Activated CD4-positive, alpha-beta T cell treated with anti-CD3 and anti-CD28 coated beads, Interleukin-2, Interleukin-4, amounts not matched to agents 100 ng/mL and 50 ng/mL, durations not matched to agents 16 hours and 8 hours (primary cell): Measurements from ENCODE around the gene SLC6A16.
"Not testable (repeated sequence)": the region's sequence is repeated elsewhere in the genome, so short reads cannot be mapped to it uniquely, and the experiment has no call there.

Experiments
- DNase-seq: peaks from one replicate; pipeline ENCODE4 v3.0.0-alpha.2; 2020; ENCODE audit warnings: low spot score

The SLC6A16 gene

DNA sequence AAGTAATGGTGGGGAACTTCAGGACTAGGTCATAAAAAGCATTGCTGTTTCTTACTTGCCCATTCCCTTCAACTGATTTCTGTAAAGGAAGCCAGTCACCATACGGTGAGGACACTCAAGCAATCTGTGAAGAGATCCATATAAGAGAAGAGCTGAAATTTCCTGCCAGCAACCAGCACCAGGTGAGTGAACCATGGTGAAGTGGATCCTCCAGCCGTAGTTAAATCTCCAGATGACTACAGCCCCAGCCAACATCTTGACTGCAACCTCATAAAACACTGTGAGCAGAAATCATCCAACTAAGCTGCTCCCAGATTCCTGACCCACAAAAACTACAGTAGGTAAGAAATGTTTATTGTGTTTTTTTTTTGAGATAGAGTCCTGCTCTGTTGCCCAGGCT is 3.8 kb upstream of the SLC6A16 start:
- DNase-seq: no peak

DNA sequence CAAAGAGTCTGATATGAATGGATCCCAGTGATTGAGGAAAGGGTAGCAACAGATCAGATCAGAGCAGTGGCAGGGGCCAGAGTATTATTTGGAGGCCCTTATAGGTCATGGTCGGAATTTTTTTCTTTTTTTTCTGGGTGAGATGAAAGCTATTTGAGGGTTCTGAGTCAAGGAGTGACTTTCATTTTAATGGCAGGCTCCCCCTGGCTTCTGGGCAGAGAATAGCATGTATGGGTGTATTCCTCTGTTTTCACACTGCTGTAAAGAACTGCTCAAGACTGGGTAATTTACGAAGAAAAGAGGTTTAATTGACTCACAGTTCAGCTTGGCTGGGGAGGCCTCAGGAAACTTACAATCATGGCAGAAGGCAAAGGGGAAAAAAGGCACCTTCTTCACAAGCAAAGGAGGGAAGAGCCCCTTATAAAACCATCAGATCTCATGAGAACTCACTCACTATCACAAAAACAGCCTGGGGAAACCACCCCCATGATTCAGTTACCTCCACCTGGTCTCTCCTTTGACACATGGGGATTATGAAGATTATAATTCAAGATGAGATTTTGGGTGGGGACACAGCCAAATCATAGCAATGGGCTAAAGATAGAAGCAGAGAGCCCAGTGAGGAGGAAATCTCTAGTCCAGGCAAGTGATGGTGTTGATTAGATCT is 3.0 kb upstream of the SLC6A16 start:
- DNase-seq: peak; percentile 55

DNA sequence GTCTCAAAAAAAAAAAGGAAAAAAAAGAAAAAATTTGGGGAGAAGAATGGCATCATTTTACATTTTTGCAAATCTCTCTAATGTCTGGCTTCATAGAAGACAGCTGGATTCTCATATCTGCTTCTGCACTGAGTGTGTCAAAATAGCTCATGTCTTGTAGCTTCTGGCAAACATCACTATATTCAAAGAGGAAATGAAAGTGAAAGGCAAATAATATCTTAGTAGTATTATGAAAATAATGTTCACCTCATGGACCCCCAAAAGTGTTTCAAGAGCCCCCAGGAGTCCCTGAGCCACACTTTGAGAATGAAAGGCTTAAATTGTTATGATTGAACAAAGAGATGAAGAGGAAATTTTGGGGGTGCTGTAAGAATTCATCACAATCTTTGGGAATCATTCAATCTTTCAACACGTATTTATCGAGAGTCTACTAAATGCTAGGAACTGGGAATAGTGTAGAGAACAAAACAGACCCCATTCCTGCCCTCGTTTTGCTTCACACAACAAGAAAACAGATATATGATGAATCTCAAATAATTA is 1.2 kb upstream of the SLC6A16 start:
- DNase-seq: no peak

DNA sequence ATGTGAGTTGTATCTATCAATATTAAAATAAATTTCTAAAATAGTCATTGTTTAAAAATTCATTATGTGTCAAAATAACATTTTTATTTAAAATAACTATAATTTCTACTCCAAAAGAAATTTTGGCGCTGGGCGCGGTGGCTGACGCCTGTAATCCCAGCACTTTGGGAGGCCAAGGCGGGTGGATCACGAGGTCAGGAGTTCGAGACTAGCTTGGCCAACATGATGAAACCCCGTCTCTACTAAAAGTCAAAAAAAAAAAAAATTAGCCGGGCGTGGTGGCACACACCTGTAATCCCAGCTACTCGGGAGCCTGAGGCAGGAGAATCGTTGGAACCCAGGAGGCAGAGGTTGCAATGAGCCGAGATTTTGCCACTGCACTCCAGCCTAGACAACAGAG is 765 bp upstream of the SLC6A16 start:
- not testable (repeated sequence) for DNase-seq

DNA sequence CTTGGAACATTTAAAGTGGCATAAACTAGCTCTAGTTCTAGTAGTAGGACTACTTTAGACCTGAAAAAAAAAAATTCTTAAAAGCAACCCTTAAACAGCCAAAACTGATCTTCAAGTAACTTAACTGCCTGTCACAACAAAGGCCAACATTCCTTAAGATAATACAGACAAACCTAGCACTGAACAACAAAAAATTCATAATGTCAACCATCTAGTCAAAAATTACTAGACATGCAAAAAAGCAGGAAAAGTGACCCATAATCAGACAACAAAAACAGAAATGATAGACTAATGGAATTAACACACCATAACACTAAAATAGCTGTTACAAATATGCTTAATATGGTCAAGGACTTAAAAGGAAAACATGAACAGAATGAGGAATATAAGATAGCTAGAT is 6.7 kb downstream of the SLC6A16 start:
- no peak for DNase-seq

DNA sequence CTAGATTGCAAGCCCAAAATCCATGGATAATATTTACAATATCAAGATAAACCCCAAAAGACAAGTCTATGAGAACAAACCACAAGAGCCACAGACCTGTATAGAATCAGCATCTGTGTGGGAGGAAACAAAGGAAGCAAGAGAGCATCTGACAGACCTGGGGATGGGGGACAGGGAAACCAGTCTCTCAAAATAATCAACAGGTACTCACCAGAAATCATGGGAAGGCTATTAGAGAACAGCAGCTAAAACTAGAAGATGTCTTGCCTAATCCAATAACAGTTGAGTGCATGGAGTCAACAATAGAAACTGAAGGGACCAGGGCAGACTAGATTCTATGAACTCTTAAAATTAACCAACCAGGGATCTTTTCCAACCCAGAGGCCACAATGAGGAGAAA is 8.7 kb downstream of the SLC6A16 start:
- no peak for DNase-seq

DNA sequence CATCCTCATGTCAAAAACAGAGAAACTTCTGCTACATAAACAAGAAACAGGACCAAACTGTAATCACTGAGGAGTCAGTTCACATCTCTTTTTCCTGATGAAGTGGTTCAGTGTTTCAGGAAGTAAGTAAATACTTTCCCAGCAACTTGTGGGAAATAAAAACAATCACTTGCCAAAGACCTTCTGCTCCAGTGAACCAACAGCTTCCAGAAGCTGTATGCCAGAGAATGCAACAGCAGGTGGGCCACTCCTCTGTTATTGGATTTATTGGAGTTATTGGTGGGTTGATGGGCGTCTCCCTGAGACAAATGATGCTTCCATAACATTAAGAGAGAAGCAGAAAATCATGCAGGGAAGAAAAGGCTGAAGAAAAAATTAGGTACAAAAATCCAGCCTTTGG is 9.9 kb downstream of the SLC6A16 start:
- no peak for DNase-seq

DNA sequence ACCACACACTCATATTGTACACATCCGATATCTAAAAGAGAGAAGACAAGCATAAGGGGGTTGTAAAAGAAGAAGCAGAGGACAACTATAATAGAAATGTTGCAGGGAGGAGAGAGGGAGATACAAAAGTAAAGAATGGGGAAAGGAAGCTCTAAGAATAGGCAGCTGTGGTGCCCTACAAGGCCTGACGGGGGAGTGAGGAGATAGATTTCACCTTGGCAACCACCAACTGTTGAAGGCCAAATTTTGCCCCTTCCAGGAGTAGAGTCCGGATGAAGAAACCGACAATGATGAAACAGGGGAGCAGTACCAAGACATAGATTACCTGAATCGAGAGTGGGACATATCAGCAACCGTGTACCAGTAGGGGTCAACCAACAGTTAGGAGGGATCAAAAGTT is 15.9 kb downstream of the SLC6A16 start:
- no peak for DNase-seq

DNA sequence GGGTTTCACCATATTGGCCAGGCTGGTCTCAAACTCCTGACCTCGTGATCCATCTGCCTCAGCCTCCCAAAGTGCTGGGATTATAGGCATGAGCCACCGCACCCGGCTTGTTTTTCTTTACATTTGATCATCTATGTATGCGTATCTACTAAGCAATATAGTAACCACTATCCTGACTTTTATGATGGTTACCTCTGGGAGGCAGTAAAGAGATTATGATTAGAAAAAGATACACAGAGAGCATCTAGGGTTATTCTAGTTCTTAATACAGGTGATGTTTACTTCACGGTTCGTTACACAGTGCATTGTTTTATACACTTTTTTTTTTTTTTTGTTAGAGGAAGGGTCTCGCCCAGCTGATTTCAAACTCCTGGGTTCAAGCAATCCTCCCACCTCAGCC is 18.3 kb downstream of the SLC6A16 start:
- not testable (repeated sequence) for DNase-seq

DNA sequence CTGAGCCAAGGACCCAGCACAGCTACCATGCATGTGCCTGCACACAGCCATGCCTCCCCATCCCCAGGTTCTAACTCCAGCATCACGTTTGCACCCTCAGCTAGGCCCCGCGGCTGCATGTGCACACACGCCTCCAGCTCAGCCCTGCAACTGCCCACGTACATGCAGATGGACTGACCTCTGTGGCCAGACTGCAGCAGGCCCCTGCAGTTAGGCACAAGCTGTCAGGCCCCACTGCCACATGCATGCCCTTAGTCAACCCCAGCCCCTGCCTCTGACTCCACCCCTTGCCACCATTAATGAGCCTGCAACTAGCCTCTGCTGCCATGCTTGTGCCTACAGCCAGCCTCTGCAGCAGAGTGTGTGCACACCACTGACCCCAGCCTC is 23.1 kb downstream of the SLC6A16 start:
- no peak for DNase-seq

DNA sequence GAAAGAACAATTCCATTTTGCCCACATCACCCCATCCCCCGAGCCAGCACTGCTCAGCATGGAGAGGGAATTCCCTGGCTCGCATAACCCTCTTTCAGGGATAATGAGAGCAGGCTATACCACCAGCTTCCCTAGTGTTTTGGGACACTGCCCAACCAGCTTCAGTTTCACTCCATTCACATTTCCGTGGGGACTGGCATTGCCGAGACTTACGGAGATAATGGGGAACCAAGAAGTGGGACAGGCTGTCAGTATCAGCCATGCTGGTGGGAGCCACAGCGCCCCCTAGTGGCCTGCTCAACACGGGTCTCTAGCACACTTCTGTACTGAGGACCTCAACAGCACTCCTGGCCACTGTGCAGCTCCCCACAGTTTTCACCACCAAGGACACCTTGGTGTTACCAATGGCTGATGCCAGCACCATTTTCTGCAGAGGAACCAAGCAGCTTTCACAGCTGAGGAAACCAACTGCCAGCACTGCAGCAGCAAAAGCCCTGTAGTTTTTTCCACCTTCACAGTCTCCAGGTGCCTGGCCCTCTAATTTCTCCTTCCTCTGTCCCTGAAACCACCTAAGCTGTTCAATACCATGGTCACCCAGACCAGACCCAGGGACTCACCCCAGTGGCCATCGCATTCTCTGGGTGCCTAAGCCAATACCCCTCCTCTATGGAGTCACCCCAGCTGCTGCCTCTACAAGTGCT is 23.7 kb downstream of the SLC6A16 start:
- peak; percentile 80 for DNase-seq

DNA sequence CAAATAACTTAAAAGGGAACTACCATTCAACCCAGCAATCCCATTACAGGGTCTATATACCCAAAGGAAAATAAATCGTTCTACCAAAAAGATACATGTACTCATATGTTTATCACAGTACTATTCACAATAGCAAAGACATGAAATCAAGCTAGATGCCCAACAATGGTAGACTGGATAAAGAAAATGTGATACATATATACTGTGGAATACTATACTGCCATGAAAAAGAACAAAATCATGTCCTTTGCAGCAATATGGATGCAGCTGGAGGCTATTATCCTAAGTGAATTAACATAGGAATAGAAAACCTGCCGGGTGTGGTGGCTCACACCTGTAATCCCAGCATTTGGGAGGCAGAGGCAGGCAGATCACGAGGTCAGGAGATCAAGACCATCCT is 26.3 kb downstream of the SLC6A16 start:
- DNase-seq: not testable (repeated sequence)

DNA sequence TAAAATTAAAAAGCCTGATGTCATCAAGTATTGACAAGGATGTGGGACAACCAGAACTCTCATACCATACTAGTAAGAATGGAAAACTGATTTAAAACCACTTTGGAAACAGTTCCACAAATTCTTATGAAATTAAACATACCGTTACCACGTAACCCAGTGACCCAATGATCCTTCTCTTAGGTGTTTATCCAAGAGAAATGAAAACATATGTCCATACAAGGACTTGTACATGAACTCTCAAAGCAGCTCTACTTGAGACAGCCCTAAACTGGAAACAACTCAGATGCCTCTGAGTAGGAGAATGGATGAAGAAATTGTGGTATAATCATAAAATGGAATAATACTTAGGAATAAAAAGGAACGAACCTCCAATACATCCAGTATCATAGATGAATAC is 27.6 kb downstream of the SLC6A16 start:
- DNase-seq: no peak

DNA sequence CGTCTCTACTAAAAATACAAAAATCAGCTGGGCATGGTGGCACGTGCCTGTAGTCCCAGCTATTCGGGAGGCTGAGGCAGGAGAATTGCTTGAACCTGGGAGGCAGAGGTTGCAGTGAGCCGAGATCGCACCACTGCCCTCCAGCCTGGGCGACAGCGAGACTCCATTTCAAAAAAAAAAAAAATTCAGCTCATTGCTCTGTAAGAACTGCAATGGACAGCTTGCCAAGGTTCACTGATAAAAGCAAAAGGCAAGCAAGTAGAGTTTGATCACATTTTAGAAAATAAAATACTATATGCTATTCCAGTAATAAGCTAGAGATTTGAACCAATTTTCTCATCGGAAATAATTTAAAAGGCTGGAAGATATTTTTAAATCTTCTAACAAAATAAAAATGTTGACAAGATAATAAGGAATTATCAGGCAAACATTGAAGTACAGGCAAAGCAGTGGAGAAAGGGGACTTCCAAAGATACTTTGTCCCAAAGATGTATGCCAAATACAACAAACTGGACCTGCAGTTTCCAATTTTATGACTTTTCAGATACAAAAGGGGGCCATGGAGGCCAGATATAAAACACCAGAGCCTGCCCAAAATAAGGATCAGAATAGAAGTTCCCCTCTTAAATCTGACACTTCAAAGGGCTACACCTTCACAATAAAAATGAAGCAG is 29.6 kb downstream of the SLC6A16 start:
- no peak for DNase-seq

DNA sequence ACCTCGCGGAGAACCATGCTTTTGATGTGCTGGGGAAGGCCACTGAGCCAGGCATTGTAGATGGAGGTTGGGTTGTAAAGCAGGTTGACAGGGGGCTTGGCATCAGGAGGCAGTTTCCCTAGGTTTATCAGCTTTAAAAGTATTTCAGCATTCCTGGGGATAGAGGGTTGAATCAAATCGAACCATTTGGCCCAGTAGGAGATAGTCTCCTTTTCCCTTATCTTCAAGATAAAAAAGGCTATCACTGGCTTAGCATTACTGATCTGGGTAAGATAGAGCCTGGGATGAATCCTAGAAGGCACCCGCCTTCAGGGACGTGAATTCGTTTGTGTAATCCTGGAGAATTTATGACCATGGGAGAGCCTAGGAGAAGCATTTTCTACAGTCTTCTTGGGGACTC is 30.6 kb downstream of the SLC6A16 start:
- no peak for DNase-seq

DNA sequence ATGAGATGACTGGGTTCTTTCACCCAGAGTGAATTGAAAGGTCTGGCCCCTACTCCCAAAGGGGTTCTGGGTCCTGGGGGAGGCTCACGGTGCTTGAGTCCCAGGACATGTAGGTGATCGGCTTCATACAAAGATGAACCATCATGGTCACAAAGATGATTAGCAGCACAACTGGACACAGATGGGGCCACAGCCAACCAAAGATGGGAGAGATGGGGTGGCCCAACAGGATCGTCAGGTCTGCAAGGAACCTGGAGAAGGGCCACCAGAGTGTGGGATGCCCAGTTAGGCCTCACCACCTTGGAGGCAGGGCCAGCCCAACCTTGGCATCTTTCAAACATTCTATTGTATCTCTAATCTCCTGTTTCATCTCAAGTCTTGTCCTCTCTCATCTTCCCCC is 34.5 kb downstream of the SLC6A16 start:
- DNase-seq: no peak

DNA sequence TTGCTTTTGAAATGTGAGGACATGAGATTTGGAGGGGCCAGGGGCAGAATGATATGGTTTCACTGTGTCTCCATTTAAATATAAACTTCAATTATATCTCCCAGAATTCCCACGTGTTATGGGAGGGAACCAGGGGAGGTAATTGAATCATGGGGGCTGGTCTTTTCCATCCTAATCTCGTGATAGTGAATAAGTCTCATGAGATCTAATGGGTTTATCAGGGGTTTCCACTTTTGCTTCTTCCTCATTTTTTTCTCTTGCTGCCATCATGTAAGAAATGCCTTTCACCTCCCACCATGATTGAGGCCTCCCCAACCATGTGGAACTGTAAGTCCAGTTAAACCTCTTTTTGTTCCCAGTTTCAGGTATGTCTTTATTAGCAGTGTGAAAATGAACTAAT is 35.7 kb downstream of the SLC6A16 start:
- DNase-seq: not testable (repeated sequence)

DNA sequence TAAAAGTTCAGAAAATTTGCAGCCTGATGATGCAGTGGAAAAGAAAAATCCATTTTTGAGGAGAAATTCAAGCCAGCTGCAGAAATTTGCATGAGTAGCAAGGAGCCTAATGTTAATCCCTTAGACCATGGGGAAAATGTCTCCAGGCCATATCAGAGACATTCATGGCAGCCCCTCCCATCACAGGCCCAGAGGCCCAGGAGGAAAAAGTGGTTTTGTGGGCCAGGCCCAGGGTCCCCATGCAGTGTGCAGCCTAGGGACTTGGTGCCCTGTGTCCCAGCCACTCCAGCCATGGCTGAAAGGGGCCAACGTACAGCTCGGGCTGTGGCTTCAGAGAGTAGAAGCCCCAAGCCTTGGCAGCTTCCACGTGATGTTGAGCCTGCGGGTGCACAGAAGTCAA is 36.8 kb downstream of the SLC6A16 start:
- not testable (repeated sequence) for DNase-seq

DNA sequence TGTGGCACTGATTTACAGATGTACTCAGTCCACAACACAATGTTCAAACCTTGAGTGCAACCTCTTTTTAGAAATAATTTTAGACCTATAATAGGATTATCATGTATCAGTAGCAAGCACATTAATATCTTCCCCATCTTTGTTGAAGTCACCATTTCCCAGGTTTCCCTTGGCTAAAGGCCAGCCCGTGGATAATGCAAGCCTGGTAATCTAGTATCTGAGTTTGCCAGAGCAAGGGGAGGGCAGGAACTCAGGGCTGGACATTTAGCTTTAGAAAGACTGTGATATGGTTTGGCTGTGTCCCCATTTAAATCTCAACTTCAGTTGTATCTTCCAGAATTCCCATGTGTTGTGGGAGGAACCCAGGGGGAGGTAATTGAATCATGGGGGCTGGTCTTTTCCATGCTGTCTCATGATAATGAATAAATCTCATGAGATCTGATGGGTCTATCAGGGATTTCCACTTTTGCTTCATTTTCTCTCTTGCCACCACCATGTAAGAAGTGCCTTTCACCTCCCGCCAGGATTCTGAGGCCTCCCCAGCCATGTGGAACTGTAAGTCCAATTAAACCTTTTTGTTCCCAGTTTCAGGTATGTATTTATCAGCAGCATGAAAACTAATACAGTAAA is 37.7 kb downstream of the SLC6A16 start:
- no peak for DNase-seq

DNA sequence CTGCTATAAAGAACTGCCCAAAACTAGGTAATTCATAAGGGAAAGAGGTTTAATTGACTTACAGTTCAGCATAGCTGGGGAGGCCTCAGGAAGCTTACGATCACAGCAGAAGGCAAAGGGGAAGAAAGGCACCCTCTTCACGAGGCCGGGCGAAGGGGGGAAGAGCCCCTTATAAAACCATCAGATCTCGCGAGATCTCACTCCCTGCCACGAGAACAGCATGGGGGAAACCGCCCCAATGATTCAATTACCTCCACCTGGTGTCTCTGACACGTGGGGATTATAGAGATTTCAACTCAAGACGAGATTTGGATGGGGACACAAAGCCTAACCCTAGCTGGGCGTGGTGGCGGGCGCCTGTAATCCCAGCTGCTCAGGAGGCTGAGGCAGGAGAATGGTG is 42.8 kb downstream of the SLC6A16 start:
- no peak for DNase-seq

DNA sequence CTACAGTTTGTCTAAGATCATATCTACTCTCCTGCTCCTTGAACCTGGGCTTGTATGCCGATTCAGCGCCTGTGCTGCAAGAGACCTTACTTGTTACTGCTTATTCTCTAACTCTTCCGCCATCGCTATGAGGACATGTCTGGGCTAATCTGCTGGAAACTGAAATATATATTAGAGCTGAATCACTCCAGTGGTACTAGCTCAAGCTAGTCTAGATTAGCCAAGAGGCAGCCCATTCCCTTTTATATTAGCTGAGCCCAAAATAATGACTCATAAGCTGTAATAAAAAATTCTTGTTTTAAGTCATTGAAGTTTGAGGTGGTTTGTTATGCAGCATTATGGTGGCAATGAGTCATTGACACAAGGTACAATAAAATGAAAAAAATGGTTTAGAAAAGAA is 52.8 kb downstream of the SLC6A16 start:
- peak; percentile 8 for DNase-seq

DNA sequence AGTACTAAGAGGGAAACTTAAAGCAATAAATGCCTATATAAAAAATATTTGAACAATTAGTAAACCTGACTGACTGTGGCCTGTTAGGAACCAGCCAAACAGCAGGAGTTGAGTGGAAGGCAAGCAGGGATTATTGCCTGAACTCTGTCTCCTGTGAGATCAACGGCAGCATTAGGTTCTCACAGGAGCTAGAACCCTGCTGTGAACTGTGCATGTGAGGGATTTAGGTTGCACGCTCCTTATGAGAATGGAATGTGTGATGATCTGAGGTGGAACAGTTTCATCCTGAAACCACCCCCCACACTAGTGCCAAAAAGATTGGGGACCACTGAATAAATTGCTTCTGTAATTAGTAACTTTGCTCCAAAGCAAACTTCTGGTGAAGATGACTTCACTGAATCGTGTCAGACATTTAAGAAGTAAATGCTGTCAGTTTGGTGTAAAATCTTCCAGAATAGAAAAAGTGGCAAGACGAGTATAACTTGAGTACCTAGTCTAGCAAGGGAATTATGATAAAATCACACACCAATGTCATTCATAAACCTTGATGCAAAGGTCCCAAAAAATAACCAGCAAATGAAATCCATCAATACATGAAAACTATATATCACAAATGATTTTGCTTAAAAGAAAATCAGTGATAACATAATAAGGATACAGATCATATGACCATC is 53.8 kb downstream of the SLC6A16 start:
- no peak for DNase-seq
